Tibial nerve (tissue), 4 donors: Measurements from ENCODE around the gene AP1S3. TPM values are rescaled to one million over a fixed set of nuclear protein-coding genes. Genes with fewer than 3 reads are reported as not detected.

Source experiments
- DNase-seq, 2 donors: peaks; one replicate each; pipeline ENCODE4 v3.0.0-alpha.2; 2019; ENCODE audit warnings: low spot score in 2 of 2
- H3K27ac ChIP-seq, 4 donors: fragments of 200-600 bp; sonication (generic) in 3 of 4; one replicate each; pipeline ENCODE4 v1.5.1; 2017 to 2019; ENCODE audit warnings: mild to moderate bottlenecking in 1 of 4
- H3K27me3 ChIP-seq, 2 donors: fragments of 200-600 bp; sonication (generic) in 1 of 2; one replicate each; pipeline versions ENCODE4 v1.5.1 to v1.6.0; 2017 to 2019
- H3K36me3 ChIP-seq, 3 donors: fragments of 200-600 bp; sonication (generic); one replicate each; pipeline ENCODE4 v1.5.1; 2018 to 2019
- H3K4me1 ChIP-seq, 4 donors: fragments of 200-600 bp; sonication (generic) in 3 of 4; one replicate each; pipeline ENCODE4 v1.5.1; 2017 to 2019
- H3K4me3 ChIP-seq, 4 donors: fragments of 200-600 bp; sonication (generic) in 3 of 4; one replicate each; pipeline ENCODE4 v1.5.1; 2017 to 2019; ENCODE audit warnings: mild to moderate bottlenecking in 1 of 4, moderate library complexity in 1 of 4
- H3K9me3 ChIP-seq, 4 donors: fragments of 200-600 bp; sonication (generic) in 3 of 4; one replicate each; pipeline ENCODE4 v1.5.1; 2017 to 2019
- CTCF ChIP-seq, 5 experiments: fragments of 200-600 bp in 3 of 5; fragments of 450-650 bp in 2 of 5; sonication (generic) in 3 of 5; IDR thresholded peaks; one replicate each; pipeline ENCODE4 v1.5.1; 2016 to 2019; ENCODE audit warnings: antibody characterized with exemption in 5 of 5, mild to moderate bottlenecking in 3 of 5, moderate library complexity in 2 of 5
- EP300 ChIP-seq, 2 donors: sonication (generic); formaldehyde crosslinking; IDR thresholded peaks; one replicate each; pipeline ENCODE4 v1.6.1; 2017; ENCODE audit warnings: antibody characterized with exemption in 2 of 2, mild to moderate bottlenecking in 1 of 2
- POLR2A ChIP-seq, 2 donors: fragments of 450-650 bp; IDR thresholded peaks; one replicate each; pipeline ENCODE4 v1.6.1; 2017; ENCODE audit warnings: antibody characterized with exemption in 2 of 2, mild to moderate bottlenecking in 2 of 2, moderate library complexity in 2 of 2
- WGBS, 2 donors: methylation state at CpG; one replicate each; pipeline ENCODE4 v1.1.5; 2018; 5-methylcytosine and 5-hydroxymethylcytosine counted together
- total RNA-seq, 4 donors: library from RNA; depleted of rRNA; stranded (reverse); fragments of >200 nt; gene quantifications; one replicate each; pipeline ENCODE4 v1.1.0, GENCODE V29; 2016

Gene AP1S3
- total RNA-seq, 4 donors from 2014 or later, result 0.59 to 1.5 (median 1.0) TPM; not detected in 1

GRCh38 chr2:223805008-223805407 is 32.4 kb downstream of the AP1S3 start:
- Histone ChIP-seq H3K9me3 (no peaks in the 10 kb centered on the region), H3K4me1 (no peaks in the 10 kb centered on the region), H3K27ac (no peak overlapping the region), H3K27me3 (no peaks in the 10 kb centered on the region), H3K4me3 (no peak overlapping the region), H3K36me3 (no peaks in the 10 kb centered on the region)
- no peak for TF ChIP-seq POLR2A (IDR thresholded peaks at IDR 0.05)
- TF ChIP-seq CTCF (IDR thresholded peaks at IDR 0.05), result no peak
- no peak for TF ChIP-seq EP300 (IDR thresholded peaks at IDR 0.05)
- 90 to 93% methylated on average over 8 of the region's 8 CpGs for WGBS, 2 donors
- DNase-seq, result no peak

- Histone ChIP-seq H3K4me3 (no peak overlapping the region), H3K27ac (no peak overlapping the region), H3K9me3 (no peaks in the 10 kb centered on the region), H3K4me1 (no peaks in the 10 kb centered on the region), H3K36me3 (no peaks in the 10 kb centered on the region), H3K27me3 (no peaks in the 10 kb centered on the region)
- no peak for TF ChIP-seq POLR2A (IDR thresholded peaks at IDR 0.05)
- TF ChIP-seq CTCF (IDR thresholded peaks at IDR 0.05), result no peak
- no peak for TF ChIP-seq EP300 (IDR thresholded peaks at IDR 0.05)
- WGBS, 2 donors, result 63 to 66% methylated on average over 5 of the region's 5 CpGs
- DNase-seq, result no peak
Measured at GRCh38 chr2:223801736-223802135, 35.6 kb downstream of the AP1S3 start.

GRCh38 chr2:223800908-223801307 is 36.5 kb downstream of the AP1S3 start:
- WGBS, 2 donors, result 91 to 92% methylated on average over 4 of the region's 4 CpGs
- H3K4me1 ChIP-seq, result no peaks in the 10 kb centered on the region
- DNase-seq, result no peak
- no peaks in the 10 kb centered on the region for H3K9me3 ChIP-seq
- H3K4me3 ChIP-seq, result no peak overlapping the region
- H3K36me3 ChIP-seq, result no peaks in the 10 kb centered on the region
- TF ChIP-seq POLR2A (IDR thresholded peaks at IDR 0.05), result no peak
- no peak for TF ChIP-seq CTCF (IDR thresholded peaks at IDR 0.05)
- no peak for TF ChIP-seq EP300 (IDR thresholded peaks at IDR 0.05)
- H3K27ac ChIP-seq, result no peak overlapping the region
- no peaks in the 10 kb centered on the region for H3K27me3 ChIP-seq

GRCh38 chr2:223797811-223798721 is 39.3 kb downstream of the AP1S3 start:
- no peaks in the 10 kb centered on the region for H3K27me3 ChIP-seq
- DNase-seq, result peak in 1 of 2 donors; percentile 41
- H3K4me3 ChIP-seq, result no peak overlapping the region
- TF ChIP-seq POLR2A (IDR thresholded peaks at IDR 0.05) (no peak), EP300 (IDR thresholded peaks at IDR 0.05) (no peak), CTCF (IDR thresholded peaks at IDR 0.05) (peak; percentile 35 to 78 (median 49))
- no peaks in the 10 kb centered on the region for H3K4me1 ChIP-seq
- H3K9me3 ChIP-seq, result no peaks in the 10 kb centered on the region
- no peak overlapping the region for H3K27ac ChIP-seq
- WGBS, 2 donors, result 55 to 58% methylated on average over 4 of the region's 4 CpGs
- no peaks in the 10 kb centered on the region for H3K36me3 ChIP-seq

GRCh38 chr2:223797037-223797436 is 40.3 kb downstream of the AP1S3 start:
- H3K9me3 ChIP-seq, result peaks cover 0 to 7% (median 2%) of the 10 kb centered on the region in 4 donors
- TF ChIP-seq EP300 (IDR thresholded peaks at IDR 0.05), result no peak
- TF ChIP-seq POLR2A (IDR thresholded peaks at IDR 0.05), result no peak
- no peak for TF ChIP-seq CTCF (IDR thresholded peaks at IDR 0.05)
- DNase-seq, result no peak
- no peaks in the 10 kb centered on the region for H3K36me3 ChIP-seq
- H3K4me1 ChIP-seq, result no peaks in the 10 kb centered on the region
- H3K4me3 ChIP-seq, result no peak overlapping the region
- no peaks in the 10 kb centered on the region for H3K27me3 ChIP-seq
- H3K27ac ChIP-seq, result no peak overlapping the region
- WGBS, 2 donors, result 71 to 74% methylated on average over 5 of the region's 5 CpGs
